ENCODE data around the gene NPAS2. TPM values are rescaled to one million over a fixed set of nuclear protein-coding genes. Genes with fewer than 3 reads are reported as not detected.

NPAS2 gene
- total RNA-seq, 1 donor from 2014 or later, result 72.6 TPM

DNA sequence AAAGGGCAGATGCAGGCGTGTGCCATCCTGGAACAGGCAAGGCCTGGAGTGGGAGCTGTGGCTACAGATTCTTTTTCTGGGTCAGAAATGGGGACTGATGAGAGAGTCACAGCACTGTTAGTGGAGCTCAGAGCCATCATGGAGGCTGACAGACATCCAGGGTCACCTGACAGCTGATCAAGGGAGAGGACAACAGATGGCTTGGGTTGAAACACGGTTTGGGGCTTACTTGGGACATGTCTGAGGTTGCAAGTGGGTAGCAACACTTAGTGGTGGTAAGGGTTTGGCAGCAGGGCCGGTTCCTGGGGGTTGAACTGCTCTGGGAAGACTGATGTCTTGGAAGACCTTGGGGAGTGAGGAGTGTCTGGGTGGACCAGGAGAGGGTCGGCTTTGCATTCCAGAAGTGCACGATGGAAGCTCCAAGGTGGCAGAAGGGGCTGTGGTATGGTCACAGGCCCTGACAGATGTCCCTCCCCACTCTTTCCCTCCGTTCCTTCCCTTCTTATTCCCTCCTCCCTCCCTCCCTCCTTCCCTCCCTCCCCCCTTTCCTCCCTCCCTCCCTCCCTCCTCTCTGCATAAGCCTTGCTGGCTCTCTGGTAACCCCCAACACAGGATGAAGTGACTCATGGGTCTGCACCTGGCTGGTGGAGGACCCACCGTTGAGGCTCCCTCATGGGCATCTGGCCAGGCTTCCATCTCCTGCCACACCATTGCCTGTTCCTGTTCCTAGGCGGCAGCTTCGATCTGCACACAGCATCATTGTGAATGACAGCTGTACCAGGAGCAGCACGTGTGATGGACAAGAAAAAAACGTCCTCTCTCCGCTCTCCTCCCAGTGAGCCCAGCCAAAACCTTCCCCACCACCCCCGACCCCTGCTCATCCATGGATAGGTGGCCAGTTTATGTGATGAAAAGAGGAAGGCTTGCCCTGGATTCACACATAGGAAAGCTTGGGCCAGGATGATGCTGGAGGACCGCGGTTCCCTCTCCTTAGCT lies 118.4 kb downstream of the NPAS2 start:
- DNase-seq (ENCODE audit: low spot score in 2 of 2), result no peak
- intact Hi-C loops (cut with DNase I), result no loop called here
- H3K27ac ChIP-seq, result no peak overlapping the region
- TF ChIP-seq, protein P1, sequence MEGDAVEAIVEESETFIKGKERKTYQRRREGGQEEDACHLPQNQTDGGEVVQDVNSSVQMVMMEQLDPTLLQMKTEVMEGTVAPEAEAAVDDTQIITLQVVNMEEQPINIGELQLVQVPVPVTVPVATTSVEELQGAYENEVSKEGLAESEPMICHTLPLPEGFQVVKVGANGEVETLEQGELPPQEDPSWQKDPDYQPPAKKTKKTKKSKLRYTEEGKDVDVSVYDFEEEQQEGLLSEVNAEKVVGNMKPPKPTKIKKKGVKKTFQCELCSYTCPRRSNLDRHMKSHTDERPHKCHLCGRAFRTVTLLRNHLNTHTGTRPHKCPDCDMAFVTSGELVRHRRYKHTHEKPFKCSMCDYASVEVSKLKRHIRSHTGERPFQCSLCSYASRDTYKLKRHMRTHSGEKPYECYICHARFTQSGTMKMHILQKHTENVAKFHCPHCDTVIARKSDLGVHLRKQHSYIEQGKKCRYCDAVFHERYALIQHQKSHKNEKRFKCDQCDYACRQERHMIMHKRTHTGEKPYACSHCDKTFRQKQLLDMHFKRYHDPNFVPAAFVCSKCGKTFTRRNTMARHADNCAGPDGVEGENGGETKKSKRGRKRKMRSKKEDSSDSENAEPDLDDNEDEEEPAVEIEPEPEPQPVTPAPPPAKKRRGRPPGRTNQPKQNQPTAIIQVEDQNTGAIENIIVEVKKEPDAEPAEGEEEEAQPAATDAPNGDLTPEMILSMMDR (IDR thresholded peaks at IDR 0.05), result no peak
- no peak overlapping the region for H3K4me3 ChIP-seq
- peaks cover 5 to 16% of the 10 kb centered on the region in 2 donors for H3K4me1 ChIP-seq
- no peaks in the 10 kb centered on the region for H3K36me3 ChIP-seq
- no peaks in the 10 kb centered on the region for H3K9me3 ChIP-seq
- no peaks in the 10 kb centered on the region for H3K27me3 ChIP-seq

DNA sequence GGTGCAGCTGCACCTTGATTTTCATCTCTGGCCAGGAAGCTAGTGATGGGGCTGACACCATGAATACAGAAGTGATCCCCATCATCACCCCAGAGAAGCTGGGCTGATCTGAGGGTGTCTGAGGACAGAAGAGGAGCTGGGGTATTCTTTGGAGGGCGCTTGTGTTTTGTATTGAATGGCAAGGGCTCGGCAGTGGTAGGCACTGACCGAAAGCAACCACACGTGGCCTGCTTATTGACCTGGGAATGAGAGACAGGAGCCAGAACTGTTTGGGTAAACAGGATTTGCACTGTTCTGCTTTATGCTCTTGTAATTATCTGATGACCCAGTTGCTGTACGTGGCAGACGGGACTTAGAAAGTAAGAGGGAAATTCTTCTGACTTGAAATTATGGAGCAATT lies 119.5 kb downstream of the NPAS2 start:
- peaks cover 5 to 16% of the 10 kb centered on the region in 2 donors for H3K4me1 ChIP-seq
- H3K27ac ChIP-seq, result no peak overlapping the region
- intact Hi-C loops (cut with DNase I), result no loop called here
- H3K27me3 ChIP-seq, result no peaks in the 10 kb centered on the region
- H3K9me3 ChIP-seq, result no peaks in the 10 kb centered on the region
- peak in 1 of 2 donors; percentile 37 for DNase-seq (ENCODE audit: low spot score in 2 of 2)
- TF ChIP-seq, protein P1 (IDR thresholded peaks at IDR 0.05), result no peak
- H3K36me3 ChIP-seq, result no peaks in the 10 kb centered on the region
- H3K4me3 ChIP-seq, result no peak overlapping the region

DNA sequence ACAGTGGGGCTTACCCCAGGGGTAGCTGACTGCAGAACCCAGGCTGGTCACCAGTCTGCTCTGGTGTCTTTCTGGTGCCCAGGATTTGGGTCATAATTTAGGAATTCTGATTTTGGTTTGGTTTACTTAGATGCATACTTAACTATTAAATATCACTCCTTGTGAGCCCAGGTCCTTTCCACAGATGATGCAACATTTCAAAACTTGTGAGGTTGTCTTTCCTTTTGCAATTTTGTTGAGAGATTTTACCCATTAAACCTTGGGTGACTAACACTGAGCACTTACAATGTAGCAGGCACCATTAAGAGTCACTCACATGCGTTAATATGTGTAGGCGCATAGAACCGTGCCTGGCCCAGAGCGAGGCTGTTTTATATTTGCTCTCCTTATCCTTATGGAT lies 120.3 kb downstream of the NPAS2 start:
- Histone ChIP-seq H3K4me3 (no peak overlapping the region), H3K4me1 (peaks cover under 1 to 8% of the 10 kb centered on the region in 2 donors), H3K27me3 (no peaks in the 10 kb centered on the region), H3K27ac (no peak overlapping the region), H3K36me3 (peaks cover 0 to 5% of the 10 kb centered on the region in 2 donors), H3K9me3 (no peaks in the 10 kb centered on the region)
- TF ChIP-seq, protein P1 (IDR thresholded peaks at IDR 0.05), result no peak
- intact Hi-C loops (cut with DNase I), result no loop called here
- no peak for DNase-seq (ENCODE audit: low spot score in 2 of 2)

DNA sequence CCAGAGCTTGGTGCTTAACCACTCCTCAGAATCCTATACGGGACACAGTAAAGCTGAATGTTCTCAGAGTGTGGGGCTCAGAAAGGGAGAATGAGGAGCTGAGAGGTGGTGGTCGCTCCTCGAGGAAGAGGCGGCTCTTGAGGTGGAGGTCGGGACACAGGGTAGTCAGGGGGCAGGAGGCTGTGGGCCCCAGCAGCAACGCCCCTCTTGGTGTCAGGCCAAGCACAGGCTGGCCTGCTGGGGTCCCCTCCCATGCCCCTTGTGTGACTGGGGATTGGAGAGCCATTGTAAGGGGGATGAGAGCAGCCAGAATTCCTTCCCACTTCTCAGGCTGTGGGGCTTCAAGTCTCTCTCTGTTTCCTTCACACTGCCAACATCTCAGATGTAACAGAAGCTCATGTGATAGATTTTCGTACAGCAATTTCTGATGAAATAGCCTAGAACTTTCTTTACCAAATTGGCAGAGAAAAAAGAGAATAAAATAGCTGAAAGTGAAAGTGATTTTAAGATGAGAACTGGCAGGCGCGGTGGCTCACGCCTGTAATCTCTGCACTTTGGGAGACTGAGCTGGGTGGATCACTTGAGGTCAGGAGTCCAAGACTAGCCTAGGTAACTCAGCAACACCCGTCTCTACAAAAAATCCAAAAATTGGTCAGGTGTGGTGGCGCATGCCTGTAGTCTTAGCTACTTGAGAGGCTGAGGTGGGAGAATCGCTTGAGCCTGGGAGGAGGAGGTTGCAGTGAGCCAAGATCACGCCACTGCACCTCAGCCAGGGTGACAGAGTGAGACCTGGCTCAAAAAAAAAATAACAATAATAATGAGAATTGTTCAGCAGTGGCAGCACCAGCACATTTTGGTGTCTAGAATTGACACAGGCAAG lies 121.1 kb downstream of the NPAS2 start:
- TF ChIP-seq, protein P1 (IDR thresholded peaks at IDR 0.05), result no peak
- intact Hi-C loops (cut with DNase I), result no loop called here
- no peak overlapping the region for H3K27ac ChIP-seq
- peak in 1 of 2 donors; percentile 44 for DNase-seq (ENCODE audit: low spot score in 2 of 2)
- no peaks in the 10 kb centered on the region for H3K27me3 ChIP-seq
- H3K4me1 ChIP-seq, result peaks cover 0 to 3% of the 10 kb centered on the region in 2 donors
- H3K9me3 ChIP-seq, result no peaks in the 10 kb centered on the region
- H3K36me3 ChIP-seq, result peaks cover 0 to 5% of the 10 kb centered on the region in 2 donors
- H3K4me3 ChIP-seq, result no peak overlapping the region

DNA sequence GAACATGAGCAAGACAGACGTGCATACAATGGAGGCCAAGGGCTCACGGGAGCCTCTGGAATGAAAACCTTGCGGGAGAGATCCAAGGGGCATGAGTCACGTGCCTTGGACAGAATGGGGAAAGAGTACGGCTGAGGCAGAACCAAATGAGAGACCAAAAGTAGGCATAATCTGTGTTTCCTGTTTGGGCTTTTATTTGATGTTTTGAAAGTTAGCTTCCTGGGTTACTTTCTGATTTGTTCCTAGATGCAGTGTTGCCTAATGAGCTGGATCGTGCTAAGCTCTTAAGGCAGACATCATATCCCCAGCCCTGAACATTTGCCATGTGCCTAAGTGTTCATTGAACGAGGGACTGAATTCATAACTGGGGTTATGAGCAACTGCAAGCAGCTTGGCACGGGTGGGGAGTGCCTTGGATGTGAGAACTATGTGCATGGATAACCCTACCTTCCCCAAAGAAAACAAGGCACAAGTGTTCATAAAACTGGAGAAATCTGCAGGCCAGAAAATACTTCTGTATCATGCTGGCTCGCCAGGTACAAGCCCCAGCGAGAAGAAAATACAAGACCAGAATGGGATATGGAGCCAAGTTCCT lies 121.8 kb downstream of the NPAS2 start:
- Histone ChIP-seq H3K9me3 (no peaks in the 10 kb centered on the region), H3K4me3 (no peak overlapping the region), H3K27ac (peak overlapping the region in 1 of 2 donors; percentile 2), H3K36me3 (peaks cover 0 to 5% of the 10 kb centered on the region in 2 donors), H3K27me3 (no peaks in the 10 kb centered on the region), H3K4me1 (peaks cover 0 to 3% of the 10 kb centered on the region in 2 donors)
- intact Hi-C loops (cut with DNase I), result no loop called here
- TF ChIP-seq, protein P1 (IDR thresholded peaks at IDR 0.05), result no peak
- peak in 1 of 2 donors; percentile 64 for DNase-seq (ENCODE audit: low spot score in 2 of 2)

Measured in ascending aorta (tissue), 2 donors.